Middle frontal gyrus (tissue), 1 donor: ENCODE data around the gene ATP5MG.
"Not testable (repeated sequence)": the region's sequence is repeated elsewhere in the genome, so short reads cannot be mapped to it uniquely, and the experiment has no call there.

Source experiments
- DNase-seq: peaks from one replicate; pipeline ENCODE4 v3.0.0-alpha.2; 2015; ENCODE audit warnings: low spot score; ENCODE audit errors: extremely low spot score

The ATP5MG gene, protein sequence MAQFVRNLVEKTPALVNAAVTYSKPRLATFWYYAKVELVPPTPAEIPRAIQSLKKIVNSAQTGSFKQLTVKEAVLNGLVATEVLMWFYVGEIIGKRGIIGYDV

DNA sequence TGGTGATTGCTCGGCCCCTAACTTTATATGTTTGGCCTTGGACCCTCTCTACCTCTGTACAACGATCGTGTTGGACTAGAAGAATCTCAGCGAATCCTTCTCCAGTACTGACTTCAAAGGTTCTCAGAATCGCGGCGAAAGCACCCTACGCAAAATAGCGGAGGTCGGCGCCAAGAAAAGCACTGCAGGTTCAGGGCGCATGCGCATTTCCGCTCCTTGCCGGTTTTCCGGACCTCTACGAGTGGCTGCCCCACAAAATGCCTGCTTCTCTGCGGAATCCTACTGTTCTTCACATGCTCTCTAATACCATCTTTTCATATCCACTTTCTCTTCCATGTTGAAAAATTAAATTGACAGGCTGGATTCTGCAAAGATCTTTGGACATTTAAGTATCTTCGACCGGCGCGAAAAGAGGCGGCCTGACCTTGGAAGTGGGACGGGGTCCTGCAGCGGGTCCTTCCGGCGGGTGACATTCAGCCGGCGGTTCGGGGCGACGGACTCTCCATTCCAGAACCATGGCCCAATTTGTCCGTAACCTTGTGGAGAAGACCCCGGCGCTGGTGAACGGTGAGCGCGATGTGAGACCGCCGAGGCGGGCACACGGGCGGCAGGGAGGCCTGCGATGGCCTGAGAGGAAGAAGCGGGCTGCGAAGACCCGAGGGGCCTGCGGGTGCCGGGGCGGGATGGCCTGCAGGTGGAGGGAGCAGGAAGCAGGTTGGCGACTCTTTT, at the start of gene ATP5MG:
ATP5MG (plus strand) TSS at position 456 of the 729 bp plus-strand sequence; CDS start at position 516, 60 bp downstream.
- peak; percentile 81 for DNase-seq

GRCh38 chr11:118353084-118353710, 48.2 kb upstream of the ATP5MG start:
- no peak for DNase-seq

GRCh38 chr11:118358071-118358470, 43.3 kb upstream of the ATP5MG start:
- no peak for DNase-seq

- peak; percentile 93 for DNase-seq
Observed at GRCh38 chr11:118359295-118359958, 42.0 kb upstream of the ATP5MG start, which contains the start of gene UBE4A. Gene UBE4A (plus strand): TSS chr11:118359600. CDS start chr11:118365081, 5,481 bp downstream.

GRCh38 chr11:118364956-118365615, 36.3 kb upstream of the ATP5MG start:
- DNase-seq = no peak

DNA sequence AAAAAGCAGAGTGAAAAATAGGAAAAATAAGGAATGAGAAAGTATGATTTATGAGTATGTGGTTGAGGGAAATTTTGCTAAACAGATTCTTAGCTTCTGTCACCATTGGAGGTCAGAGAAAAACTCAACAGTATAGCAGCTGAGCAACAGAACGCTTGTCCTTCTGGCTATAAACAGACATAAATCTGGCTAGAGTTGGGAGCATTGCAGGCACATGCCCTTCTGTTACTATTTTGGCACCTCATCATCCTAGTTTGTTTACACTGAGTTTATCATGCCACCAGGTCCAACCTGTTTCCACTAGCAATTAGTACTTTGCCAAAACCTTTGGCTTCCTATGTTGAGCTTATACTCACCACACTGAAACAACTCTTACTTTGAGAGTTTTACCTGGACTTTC, 35.1 kb upstream of the ATP5MG start:
- DNase-seq = no peak

DNA sequence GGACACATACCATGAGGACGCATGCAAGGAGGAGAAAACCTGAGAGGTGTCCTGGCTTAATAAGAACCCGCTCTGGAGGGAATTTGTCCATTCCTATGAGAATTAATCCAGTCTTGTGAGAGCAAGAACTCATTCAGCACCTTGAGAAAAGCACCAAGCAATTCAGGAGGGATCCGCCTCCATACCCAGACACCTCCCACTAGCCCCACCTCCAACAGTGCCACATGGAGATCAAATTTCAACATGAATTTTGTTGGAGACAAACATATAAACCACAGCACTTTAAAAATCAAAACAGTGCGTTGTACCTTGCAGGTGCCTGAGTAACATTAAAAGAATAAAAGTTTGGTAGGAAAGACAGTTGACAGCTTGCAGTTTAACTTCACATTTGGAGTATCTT, 30.6 kb upstream of the ATP5MG start:
- no peak for DNase-seq

DNA sequence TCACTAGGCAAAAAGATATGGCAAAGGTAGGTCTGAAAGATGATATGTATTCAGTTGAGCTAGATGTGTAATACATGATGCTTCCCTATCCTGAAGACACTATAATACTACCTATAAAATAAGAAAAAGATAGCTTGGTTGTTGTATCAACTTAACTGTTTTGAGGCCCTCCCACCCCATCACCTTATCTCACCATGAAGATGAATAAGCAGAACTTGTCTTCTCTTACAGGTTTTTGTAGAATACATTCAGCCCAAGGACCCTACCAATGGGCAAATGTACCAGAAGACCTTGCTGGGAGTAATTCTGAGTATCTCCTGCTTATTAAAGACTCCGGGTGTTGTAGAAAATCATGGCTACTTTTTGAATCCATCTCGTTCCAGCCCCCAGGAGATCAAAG, 28.1 kb upstream of the ATP5MG start:
- DNase-seq = no peak

DNA sequence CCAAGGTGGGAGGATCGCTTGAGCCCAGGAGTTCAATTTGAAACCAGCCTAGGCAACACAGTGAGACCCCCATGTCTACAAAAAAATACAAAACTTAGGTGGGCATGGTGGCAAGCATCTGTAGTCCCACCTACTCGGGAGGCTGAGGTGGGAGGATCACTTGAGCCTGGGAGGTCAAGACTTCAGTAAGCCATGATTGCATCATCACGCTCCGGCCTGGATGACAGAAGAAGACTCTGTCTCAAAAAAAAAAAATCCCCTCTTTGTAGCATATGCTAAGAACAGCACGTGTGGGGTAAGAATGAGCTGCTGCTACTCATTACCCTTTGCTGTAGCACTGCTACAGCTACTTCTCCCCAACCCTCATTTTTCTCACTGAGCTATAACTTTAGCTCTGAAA, 27.5 kb upstream of the ATP5MG start:
- DNase-seq = no peak

DNA sequence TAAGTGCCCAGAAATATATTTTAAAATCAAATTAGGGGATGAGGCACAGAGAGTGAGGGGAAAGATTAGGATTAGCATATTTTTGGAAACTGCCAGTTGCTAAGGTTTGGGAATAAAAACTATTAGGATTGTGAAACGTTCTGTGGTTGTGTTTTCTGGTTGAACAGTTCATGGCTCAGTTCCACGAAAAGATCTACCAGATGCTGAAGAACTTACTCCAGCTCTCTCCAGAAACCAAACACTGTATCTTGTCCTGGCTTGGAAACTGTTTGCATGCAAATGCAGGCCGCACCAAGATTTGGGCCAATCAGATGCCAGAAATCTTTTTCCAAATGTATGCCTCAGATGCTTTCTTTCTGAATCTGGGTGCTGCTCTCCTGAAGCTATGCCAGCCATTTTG, 26.7 kb upstream of the ATP5MG start:
- DNase-seq = no peak

- DNase-seq = no peak
Observed at GRCh38 chr11:118375978-118376377, 25.4 kb upstream of the ATP5MG start.

- DNase-seq = no peak
Observed at GRCh38 chr11:118379497-118379896, 21.9 kb upstream of the ATP5MG start.

- no peak for DNase-seq
Observed at GRCh38 chr11:118380571-118380970, 20.8 kb upstream of the ATP5MG start.

- no peak for DNase-seq
Observed at GRCh38 chr11:118382954-118383353, 18.5 kb upstream of the ATP5MG start.

DNA sequence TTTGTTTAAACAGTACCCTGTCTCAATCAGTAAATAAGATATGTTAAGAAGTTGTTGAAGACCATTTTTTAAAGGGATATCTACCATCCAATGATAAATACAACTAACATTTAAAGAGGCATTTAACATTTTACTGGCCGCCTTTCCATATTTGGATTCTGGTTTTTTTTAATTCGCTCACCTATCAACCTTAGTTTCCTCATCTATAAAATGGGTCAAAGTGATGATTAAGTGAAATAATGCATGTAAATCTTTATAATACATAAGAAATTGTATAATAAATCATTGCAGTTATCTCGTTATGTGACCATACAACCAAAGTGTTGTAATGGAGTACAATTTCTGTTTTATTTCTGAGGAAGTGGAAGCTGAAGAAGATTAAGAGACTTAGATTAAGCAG, 17.7 kb upstream of the ATP5MG start:
- DNase-seq = no peak

GRCh38 chr11:118396097-118396501, 5.3 kb upstream of the ATP5MG start:
- no peak for DNase-seq

- DNase-seq = no peak
Observed at GRCh38 chr11:118397448-118397847, 4.0 kb upstream of the ATP5MG start.

DNA sequence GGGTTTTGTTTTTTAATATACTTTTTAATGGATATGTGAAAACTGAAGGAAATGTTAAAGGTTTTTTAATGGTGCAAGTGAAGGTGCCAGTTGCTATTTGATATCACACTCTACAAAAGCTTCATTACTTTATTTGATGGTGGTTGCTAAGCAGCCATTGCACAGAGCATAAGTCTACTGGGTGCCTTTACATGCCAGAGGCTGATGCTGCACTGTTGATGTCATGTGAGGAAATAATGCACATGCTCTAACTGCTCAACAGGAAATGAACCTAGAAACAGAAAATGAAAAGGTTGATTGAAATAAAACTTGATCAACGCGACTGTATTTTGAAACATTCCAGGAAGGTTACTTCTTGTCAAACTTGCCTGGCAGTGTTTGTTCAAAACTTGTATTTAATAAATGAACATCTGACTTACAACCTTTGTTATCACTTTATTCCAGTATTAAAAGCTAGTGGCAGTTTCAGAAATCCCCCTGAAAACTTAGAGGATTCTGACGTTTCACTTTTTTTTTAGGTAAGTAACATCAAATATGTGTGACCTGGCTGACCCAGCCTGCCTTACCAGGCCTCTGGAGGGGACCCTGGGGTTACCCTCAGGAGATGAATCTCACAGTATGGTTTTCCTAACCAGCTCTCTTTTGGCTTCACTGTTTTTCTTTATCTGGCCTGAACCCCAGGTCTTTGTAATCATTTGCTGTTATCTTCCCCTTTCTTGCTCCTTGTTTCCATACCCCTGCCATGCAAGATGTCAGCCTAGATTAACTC, 2.4 kb upstream of the ATP5MG start:
- no peak for DNase-seq

DNA sequence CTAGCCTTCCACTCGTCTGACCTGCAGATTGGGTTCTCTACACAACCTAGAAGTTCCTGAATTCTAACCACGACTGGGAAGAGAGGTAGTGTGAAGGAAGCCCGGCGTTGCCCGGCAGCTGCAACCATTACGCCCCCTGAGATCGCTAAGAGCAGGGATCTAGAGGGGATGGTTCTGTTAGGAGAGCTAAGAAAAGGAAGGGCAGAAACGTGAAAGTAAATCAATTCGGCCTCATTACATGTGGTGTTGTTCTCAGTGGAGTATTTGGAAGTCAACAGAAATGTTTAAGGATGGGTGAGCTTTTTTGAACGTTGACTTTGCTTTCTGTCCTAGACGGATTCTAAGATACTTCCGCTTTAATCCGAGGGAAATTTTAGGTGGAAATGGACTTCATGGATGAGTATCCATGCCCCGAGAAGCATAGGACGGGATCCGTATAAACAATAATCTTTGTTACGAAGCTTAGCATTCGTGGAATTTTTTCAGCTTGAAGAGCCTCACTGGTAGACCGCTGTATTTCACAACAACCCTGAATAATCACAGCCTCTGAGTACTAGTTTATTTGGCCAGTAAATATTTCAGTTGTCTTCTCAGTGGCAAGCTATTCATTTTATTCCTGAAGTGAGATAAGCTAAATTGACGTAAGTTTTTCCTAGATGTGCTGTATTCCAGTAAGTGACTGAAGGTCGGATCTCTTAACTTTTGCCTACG, 629 bp downstream of the ATP5MG start:
- no peak for DNase-seq

DNA sequence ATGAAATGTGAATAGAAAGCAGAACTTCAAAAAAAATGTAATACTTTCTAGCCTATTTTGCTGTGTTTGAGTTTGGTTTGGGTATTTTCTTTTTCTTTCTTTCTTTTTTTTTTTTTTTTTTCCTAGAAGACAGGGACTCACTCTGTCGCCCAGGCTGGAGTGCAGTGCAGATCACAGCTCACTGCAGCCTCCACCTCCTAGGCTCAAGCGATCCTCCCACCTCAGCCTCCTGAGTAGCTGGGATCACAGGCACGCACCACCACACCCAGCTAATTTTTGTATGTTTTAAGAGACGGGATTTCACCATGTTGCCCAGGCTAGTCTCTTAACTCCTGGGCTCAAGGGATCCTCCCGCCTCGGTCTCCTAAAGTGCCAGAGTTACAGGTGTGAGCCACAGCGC, 1.2 kb downstream of the ATP5MG start:
- DNase-seq = not testable (repeated sequence)
